Measurements from ENCODE around the gene MCC.

Gene MCC

GRCh38 chr5:113150821-113151220 lies 337.4 kb downstream of the MCC start:
- Histone ChIP-seq H3K9me3 (ENCODE audit: control insufficient read depth, insufficient read depth, low read depth, low read length) (no peaks in the 10 kb centered on the region), H3K36me3 (ENCODE audit: control insufficient read depth in 2 of 2, insufficient read depth in 1 of 2, low read length in 2 of 2) (no peaks in the 10 kb centered on the region; a peak in 1 of 3 replicates), H3K27ac (ENCODE audit: extremely low read depth, low read depth, low read length) (no peak overlapping the region), H3K4me3 (ENCODE audit: low read depth, low read length) (no peak overlapping the region), H3K4me1 (ENCODE audit: control insufficient read depth, insufficient read depth, low read length) (no peaks in the 10 kb centered on the region)
- POLR2A ChIA-PET: no interaction called here
- no peak for TF ChIP-seq ZNF610 (tag by site-specific recombination; IDR thresholded peaks at IDR 0.05; ENCODE audit: borderline replicate concordance)
- TF ChIP-seq ZNF214 (tag by site-specific recombination; IDR thresholded peaks at IDR 0.05; ENCODE audit: borderline replicate concordance): no peak
- TF ChIP-seq ZNF202 (tag by site-specific recombination; IDR thresholded peaks at IDR 0.05; ENCODE audit: borderline replicate concordance): no peak
- TF ChIP-seq ZNF560 (tag by site-specific recombination; IDR thresholded peaks at IDR 0.05; ENCODE audit: borderline replicate concordance): no peak
- TF ChIP-seq ZNF302 (tag by site-specific recombination; IDR thresholded peaks at IDR 0.05; ENCODE audit: low read depth): no peak
- TF ChIP-seq SCRT2 (tag by site-specific recombination; IDR thresholded peaks at IDR 0.05): no peak
- TF ChIP-seq ZSCAN30 (tag by site-specific recombination; IDR thresholded peaks at IDR 0.05): no peak
- TF ChIP-seq KLF17 (tag by site-specific recombination; IDR thresholded peaks at IDR 0.05): no peak
- CTCF ChIA-PET: no interaction called here

GRCh38 chr5:113150221-113150620 lies 338.0 kb downstream of the MCC start:
- Histone ChIP-seq H3K36me3 (ENCODE audit: control insufficient read depth in 2 of 2, insufficient read depth in 1 of 2, low read length in 2 of 2) (no peaks in the 10 kb centered on the region; a peak in 1 of 3 replicates), H3K4me1 (ENCODE audit: control insufficient read depth, insufficient read depth, low read length) (no peaks in the 10 kb centered on the region), H3K9me3 (ENCODE audit: control insufficient read depth, insufficient read depth, low read depth, low read length) (no peaks in the 10 kb centered on the region), H3K4me3 (ENCODE audit: low read depth, low read length) (no peak overlapping the region), H3K27ac (ENCODE audit: extremely low read depth, low read depth, low read length) (no peak overlapping the region)
- ChIA-PET POLR2A (no interaction called here), CTCF (no interaction called here)
- TF ChIP-seq ZNF121 (tag by site-specific recombination; IDR thresholded peaks at IDR 0.05): no peak
- no peak for TF ChIP-seq ZSCAN30 (tag by site-specific recombination; IDR thresholded peaks at IDR 0.05)

GRCh38 chr5:113147537-113147936 lies 340.7 kb downstream of the MCC start:
- Histone ChIP-seq H3K4me1 (ENCODE audit: control insufficient read depth, insufficient read depth, low read length) (no peaks in the 10 kb centered on the region), H3K27ac (ENCODE audit: extremely low read depth, low read depth, low read length) (no peak overlapping the region), H3K36me3 (ENCODE audit: control insufficient read depth in 2 of 2, insufficient read depth in 1 of 2, low read length in 2 of 2) (no peaks in the 10 kb centered on the region; a peak in 1 of 3 replicates), H3K9me3 (ENCODE audit: control insufficient read depth, insufficient read depth, low read depth, low read length) (no peaks in the 10 kb centered on the region), H3K4me3 (ENCODE audit: low read depth, low read length) (no peak overlapping the region)
- no peak for TF ChIP-seq ZXDB (tag by site-specific recombination; IDR thresholded peaks at IDR 0.05)
- TF ChIP-seq ZNF664 (tag by site-specific recombination; IDR thresholded peaks at IDR 0.05): no peak
- no peak for TF ChIP-seq MZF1 (tag by site-specific recombination; IDR thresholded peaks at IDR 0.05; ENCODE audit: borderline replicate concordance)
- no peak for TF ChIP-seq YY1 (tag by site-specific recombination; IDR thresholded peaks at IDR 0.05)
- TF ChIP-seq ZNF184 (tag by site-specific recombination; IDR thresholded peaks at IDR 0.05): no peak
- no peak for TF ChIP-seq ZNF16 (tag by site-specific recombination; IDR thresholded peaks at IDR 0.05; ENCODE audit: low read depth)
- TF ChIP-seq ZNF140 (tag by site-specific recombination; IDR thresholded peaks at IDR 0.05): no peak
- no peak for TF ChIP-seq KLF9 (tag by site-specific recombination; IDR thresholded peaks at IDR 0.05; ENCODE audit: low read depth)
- TF ChIP-seq ZNF121 (tag by site-specific recombination; IDR thresholded peaks at IDR 0.05): no peak
- TF ChIP-seq KLF8 (tag by site-specific recombination; IDR thresholded peaks at IDR 0.05): no peak
- no peak for TF ChIP-seq ZNF169 (tag by site-specific recombination; IDR thresholded peaks at IDR 0.05)
- TF ChIP-seq ZNF146 (tag by site-specific recombination; IDR thresholded peaks at IDR 0.05): no peak
- no peak for TF ChIP-seq ZNF138 (tag by site-specific recombination; IDR thresholded peaks at IDR 0.05; ENCODE audit: borderline replicate concordance)
- no peak for TF ChIP-seq ZNF518A (tag by site-specific recombination; conservative IDR thresholded peaks at IDR 0.05; ENCODE audit: low read depth)
- TF ChIP-seq ZNF555 (tag by site-specific recombination; conservative IDR thresholded peaks at IDR 0.05): no peak
- TF ChIP-seq ZNF658 (tag by site-specific recombination; IDR thresholded peaks at IDR 0.05): no peak
- no peak for TF ChIP-seq PRDM1 (tag by site-specific recombination; IDR thresholded peaks at IDR 0.05)
- TF ChIP-seq ZBTB49 (tag by site-specific recombination; IDR thresholded peaks at IDR 0.05; ENCODE audit: low read depth): no peak
- CTCF ChIA-PET: interaction anchor here (1.5 kb wide), 1 partner anchor 11 kb away, joined by 4 read pairs; no protein-coding TSS in a partner anchor
- POLR2A ChIA-PET: no interaction called here
